HEK293 (cell line): ENCODE data around the gene HIF1A.

Source experiments
- CTCF ChIA-PET: fragments of 350-600 bp; formaldehyde crosslinking; extraction: SDS; loops from one replicate; lab custom pipeline; 2021; ENCODE audit warnings: antibody characterized with exemption; lab: Yijun Ruan, JAX
- POLR2A ChIA-PET: fragments of 300-600 bp; formaldehyde crosslinking; extraction: SDS; loops from one replicate; lab custom pipeline; 2020; ENCODE audit warnings: antibody characterized with exemption, inconsistent platforms; lab: Yijun Ruan, JAX
- H3K27ac ChIP-seq: fragments of 200-500 bp; sonication (Bioruptor generic); 2 replicates; pipeline ENCODE4 v1.5.1; 2014; ENCODE audit warnings: low read depth, low read length, control low read depth, inconsistent platforms; ENCODE audit errors: extremely low read depth
- H3K36me3 ChIP-seq, 2 experiments: fragments of 200-500 bp in 1 of 2; sonication (Bioruptor generic) in 1 of 2; 1 replicate in 1 of 2; 2 replicates in 1 of 2; pipeline ENCODE4 v1.5.1; 2014 to 2017; ENCODE audit warnings: inconsistent platforms in 2 of 2, low read length in 2 of 2; ENCODE audit not compliant: control insufficient read depth in 2 of 2, insufficient read depth in 1 of 2
- H3K4me1 ChIP-seq: fragments of 200-500 bp; sonication (Bioruptor generic); 2 replicates; pipeline ENCODE4 v1.5.1; 2014; ENCODE audit warnings: mild to moderate bottlenecking, low read length, inconsistent platforms; ENCODE audit not compliant: control insufficient read depth, insufficient read depth
- H3K4me3 ChIP-seq: 2 replicates; pipeline ENCODE4 v1.5.1; 2011; ENCODE audit warnings: low read depth, mild to moderate bottlenecking, control low read depth, low read length, moderate library complexity
- H3K9me3 ChIP-seq: fragments of 200-500 bp; sonication (Bioruptor generic); 2 replicates; pipeline ENCODE4 v1.5.1; 2014; ENCODE audit warnings: low read depth, low read length, inconsistent platforms; ENCODE audit not compliant: control insufficient read depth, insufficient read depth
- CTCF ChIP-seq: fragments of 450-650 bp; formaldehyde crosslinking; IDR thresholded peaks from 2 replicates; pipeline ENCODE4 v1.5.1; 2016; ENCODE audit warnings: missing biosample characterization, missing genetic modification characterization
- ELK4 ChIP-seq: IDR thresholded peaks from 2 replicates; pipeline ENCODE4 v1.6.1; 2011; ENCODE audit warnings: mild to moderate bottlenecking, low read depth, low read length, borderline replicate concordance
- HOXA7 ChIP-seq: sonication (generic); formaldehyde crosslinking; IDR thresholded peaks from 2 replicates; pipeline ENCODE4 v1.8.1; 2022; ENCODE audit warnings: missing genetic modification reagents, borderline replicate concordance
- KLF16 ChIP-seq: fragments of 450-650 bp; formaldehyde crosslinking; IDR thresholded peaks from 2 replicates; pipeline ENCODE4 v1.5.1; 2017; ENCODE audit warnings: missing biosample characterization, missing genetic modification characterization
- KLF9 ChIP-seq: fragments of 450-650 bp; formaldehyde crosslinking; IDR thresholded peaks from 2 replicates; pipeline ENCODE4 v1.5.1; 2016; ENCODE audit warnings: missing biosample characterization, missing genetic modification characterization, low read depth
- ZNF175 ChIP-seq: fragments of 450-650 bp; formaldehyde crosslinking; IDR thresholded peaks from 2 replicates; pipeline ENCODE4 v1.5.1; 2016; ENCODE audit warnings: missing biosample characterization, missing genetic modification characterization
- ZNF221 ChIP-seq: fragments of 450-650 bp; formaldehyde crosslinking; IDR thresholded peaks from 2 replicates; pipeline ENCODE4 v1.5.1; 2017; ENCODE audit warnings: missing biosample characterization, missing genetic modification characterization, borderline replicate concordance
- ZNF23 ChIP-seq: fragments of 450-650 bp; formaldehyde crosslinking; IDR thresholded peaks from 2 replicates; pipeline ENCODE4 v1.5.1; 2016; ENCODE audit warnings: missing biosample characterization, missing genetic modification characterization, borderline replicate concordance
- ZNF239 ChIP-seq: fragments of 450-650 bp; formaldehyde crosslinking; IDR thresholded peaks from 2 replicates; pipeline ENCODE4 v1.5.1; 2016; ENCODE audit warnings: missing biosample characterization, missing genetic modification characterization
- ZNF266 ChIP-seq: fragments of 450-650 bp; formaldehyde crosslinking; IDR thresholded peaks from 2 replicates; pipeline ENCODE4 v1.5.1; 2016; ENCODE audit warnings: missing biosample characterization, missing genetic modification characterization, low read depth
- ZNF37A ChIP-seq: fragments of 450-650 bp; IDR thresholded peaks from 2 replicates; pipeline ENCODE4 v1.5.1; 2018; ENCODE audit warnings: missing biosample characterization, missing genetic modification characterization
- ZNF404 ChIP-seq: fragments of 450-650 bp; formaldehyde crosslinking; IDR thresholded peaks from 2 replicates; pipeline ENCODE4 v1.5.1; 2017; ENCODE audit warnings: missing biosample characterization, missing genetic modification characterization
- ZNF473 ChIP-seq: fragments of 450-650 bp; formaldehyde crosslinking; IDR thresholded peaks from 2 replicates; pipeline ENCODE4 v1.5.1; 2017; ENCODE audit warnings: missing biosample characterization, missing genetic modification characterization
- ZNF571 ChIP-seq: fragments of 450-650 bp; formaldehyde crosslinking; IDR thresholded peaks from 2 replicates; pipeline ENCODE4 v1.5.0; 2017; ENCODE audit warnings: missing biosample characterization, missing genetic modification characterization
- ZNF660 ChIP-seq: fragments of 450-650 bp; IDR thresholded peaks from 2 replicates; pipeline ENCODE4 v1.5.1; 2018; ENCODE audit warnings: missing biosample characterization, mild to moderate bottlenecking, missing genetic modification characterization
- ZNF677 ChIP-seq: fragments of 450-650 bp; IDR thresholded peaks from 2 replicates; pipeline ENCODE4 v1.5.0; 2018; ENCODE audit warnings: missing biosample characterization, mild to moderate bottlenecking, missing genetic modification characterization, moderate library complexity
- ZNF768 ChIP-seq: fragments of 450-650 bp; formaldehyde crosslinking; IDR thresholded peaks from 2 replicates; pipeline ENCODE4 v1.5.1; 2018; ENCODE audit warnings: missing biosample characterization, mild to moderate bottlenecking, missing genetic modification characterization
- ZNF785 ChIP-seq: fragments of 450-650 bp; formaldehyde crosslinking; IDR thresholded peaks from 2 replicates; pipeline ENCODE4 v1.5.1; 2016; ENCODE audit warnings: missing biosample characterization, missing genetic modification characterization
- ZNF837 ChIP-seq: fragments of 450-650 bp; formaldehyde crosslinking; IDR thresholded peaks from 2 replicates; pipeline ENCODE4 v1.5.1; 2016; ENCODE audit warnings: missing biosample characterization, missing genetic modification characterization
- ZSCAN16 ChIP-seq: fragments of 450-650 bp; formaldehyde crosslinking; IDR thresholded peaks from 2 replicates; pipeline ENCODE4 v1.5.1; 2016; ENCODE audit warnings: missing biosample characterization, missing genetic modification characterization
- TF ChIP-seq, protein P1 (sequence below): fragments of 450-650 bp; formaldehyde crosslinking; IDR thresholded peaks from 2 replicates; pipeline ENCODE4 v1.5.1; 2016; ENCODE audit warnings: missing biosample characterization, missing genetic modification characterization

HIF1A gene

GRCh38 chr14:61677479-61677878, 17.8 kb upstream of the HIF1A start (continued):
- TF ChIP-seq KLF16 (tag by site-specific recombination) (no peak), ZSCAN16 (tag by site-specific recombination) (no peak)

DNA sequence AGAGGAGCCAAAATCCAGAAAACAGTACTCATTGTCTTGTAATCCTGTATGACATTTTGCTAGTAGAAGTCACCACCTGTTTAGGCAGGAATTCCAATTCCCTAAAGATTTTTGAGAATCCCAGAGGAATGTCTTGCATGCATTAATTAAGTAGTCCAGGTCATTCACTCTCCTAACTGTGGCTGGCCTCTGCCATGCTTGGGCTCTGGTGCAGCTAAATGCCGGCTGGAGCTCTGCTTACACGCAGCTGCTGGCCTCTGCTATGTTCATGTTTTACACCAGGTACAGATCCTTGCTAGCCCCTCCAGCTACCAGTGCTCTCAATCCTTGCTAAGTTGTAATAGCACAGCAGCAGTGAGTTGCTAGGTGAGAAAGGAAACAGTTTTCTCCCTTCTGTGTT, 16.3 kb upstream of the HIF1A start:
- 0 out of 2 replicates have a peak, but pooled peaks cover 2% of the 10 kb centered on the region for H3K4me1 ChIP-seq
- TF ChIP-seq ZNF785 (tag by site-specific recombination): no peak
- no peak for TF ChIP-seq ZNF571 (tag by site-specific recombination)
- no peak for TF ChIP-seq ZNF37A (tag by site-specific recombination)
- TF ChIP-seq KLF9: no peak
- no peak for TF ChIP-seq ZNF768
- no peak for TF ChIP-seq ZNF175 (tag by site-specific recombination)
- no peak for TF ChIP-seq ZNF404 (tag by site-specific recombination)
- TF ChIP-seq, protein P1, sequence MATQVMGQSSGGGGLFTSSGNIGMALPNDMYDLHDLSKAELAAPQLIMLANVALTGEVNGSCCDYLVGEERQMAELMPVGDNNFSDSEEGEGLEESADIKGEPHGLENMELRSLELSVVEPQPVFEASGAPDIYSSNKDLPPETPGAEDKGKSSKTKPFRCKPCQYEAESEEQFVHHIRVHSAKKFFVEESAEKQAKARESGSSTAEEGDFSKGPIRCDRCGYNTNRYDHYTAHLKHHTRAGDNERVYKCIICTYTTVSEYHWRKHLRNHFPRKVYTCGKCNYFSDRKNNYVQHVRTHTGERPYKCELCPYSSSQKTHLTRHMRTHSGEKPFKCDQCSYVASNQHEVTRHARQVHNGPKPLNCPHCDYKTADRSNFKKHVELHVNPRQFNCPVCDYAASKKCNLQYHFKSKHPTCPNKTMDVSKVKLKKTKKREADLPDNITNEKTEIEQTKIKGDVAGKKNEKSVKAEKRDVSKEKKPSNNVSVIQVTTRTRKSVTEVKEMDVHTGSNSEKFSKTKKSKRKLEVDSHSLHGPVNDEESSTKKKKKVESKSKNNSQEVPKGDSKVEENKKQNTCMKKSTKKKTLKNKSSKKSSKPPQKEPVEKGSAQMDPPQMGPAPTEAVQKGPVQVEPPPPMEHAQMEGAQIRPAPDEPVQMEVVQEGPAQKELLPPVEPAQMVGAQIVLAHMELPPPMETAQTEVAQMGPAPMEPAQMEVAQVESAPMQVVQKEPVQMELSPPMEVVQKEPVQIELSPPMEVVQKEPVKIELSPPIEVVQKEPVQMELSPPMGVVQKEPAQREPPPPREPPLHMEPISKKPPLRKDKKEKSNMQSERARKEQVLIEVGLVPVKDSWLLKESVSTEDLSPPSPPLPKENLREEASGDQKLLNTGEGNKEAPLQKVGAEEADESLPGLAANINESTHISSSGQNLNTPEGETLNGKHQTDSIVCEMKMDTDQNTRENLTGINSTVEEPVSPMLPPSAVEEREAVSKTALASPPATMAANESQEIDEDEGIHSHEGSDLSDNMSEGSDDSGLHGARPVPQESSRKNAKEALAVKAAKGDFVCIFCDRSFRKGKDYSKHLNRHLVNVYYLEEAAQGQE (tag by site-specific recombination): no peak
- no peak for TF ChIP-seq ZNF837
- TF ChIP-seq ZNF23 (tag by site-specific recombination): no peak
- no peak for TF ChIP-seq ZNF473 (tag by site-specific recombination)
- TF ChIP-seq CTCF (tag by site-specific recombination): no peak
- no peak for TF ChIP-seq ZNF221 (tag by site-specific recombination)
- no peak for TF ChIP-seq ZNF266
- TF ChIP-seq HOXA7 (CRISPR knock-in tag): no peak
- TF ChIP-seq ZNF660 (tag by site-specific recombination): no peak
- TF ChIP-seq ELK4: no peak
- TF ChIP-seq ZNF239 (tag by site-specific recombination): no peak
- TF ChIP-seq ZNF677 (tag by site-specific recombination): no peak
- no peak for TF ChIP-seq ZSCAN16 (tag by site-specific recombination)
- ChIA-PET POLR2A (interaction anchor here (1.4 kb wide), 1 partner anchor 16 kb away, joined by 3 read pairs; the partner anchor contains the start of gene HIF1A), CTCF (interaction anchor here (0.6 to 1.1 kb wide), 3 partner anchors 159 to 224 kb away, joined by 3 read pairs; no protein-coding TSS in a partner anchor)
- no peak overlapping the region for H3K4me3 ChIP-seq
- H3K36me3 ChIP-seq: no peaks in the 10 kb centered on the region
- no peaks in the 10 kb centered on the region for H3K9me3 ChIP-seq
- H3K27ac ChIP-seq: no peak overlapping the region
